ENCODE data around the gene COMMD9.

GRCh38 chr11:36296884-36297543, 7.8 kb upstream of the COMMD9 start:
- TF ChIP-seq CTCF (conservative IDR thresholded peaks at IDR 0.05; ENCODE audit: low read depth, low read length) (no peak), EZH2 (IDR thresholded peaks at IDR 0.05; ENCODE audit: borderline replicate concordance, low read depth, low read length, poor library complexity, severe bottlenecking) (no peak)

Measured in A673 (cell line).